SU-DHL-6 (cell line): ENCODE results near the gene NDRG4.

Experiments
- EZH2phosphoT487 ChIP-seq: fragments of 200-600 bp; sonication (generic), shearing (Covaris generic); conservative IDR thresholded peaks from 2 replicates; pipeline ENCODE4 v1.6.1; 2018; ENCODE audit warnings: mild to moderate bottlenecking, antibody characterized with exemption, low read length, moderate library complexity, mixed read lengths
- TF ChIP-seq, protein P1 (sequence below): fragments of 200-600 bp; sonication (generic); IDR thresholded peaks from one replicate; pipeline ENCODE4 v1.5.1; 2017; ENCODE audit warnings: antibody characterized with exemption, mild to moderate bottlenecking, low read length, moderate library complexity; ENCODE audit not compliant: insufficient read depth, poor library complexity, severe bottlenecking

DNA sequence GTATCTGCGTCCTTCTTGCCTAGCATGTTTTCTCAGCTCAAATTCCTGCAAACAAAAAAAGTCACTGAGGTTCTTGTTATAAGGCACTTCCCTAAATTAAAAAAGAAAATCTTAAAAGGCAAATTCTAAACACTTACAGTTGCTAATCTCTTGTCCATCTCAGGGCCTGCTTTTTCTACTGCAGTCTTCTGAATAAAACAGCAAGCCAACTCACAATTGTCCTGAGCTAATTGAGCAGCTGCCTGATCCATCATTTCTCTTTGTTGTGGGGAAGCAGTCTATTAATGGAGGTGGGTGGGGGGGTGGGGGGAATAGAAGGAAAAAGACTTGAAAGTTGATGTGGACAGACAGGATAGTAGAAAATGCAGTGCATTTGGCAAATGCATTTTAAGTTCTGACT lies 42.3 kb downstream of the NDRG4 start:
- TF ChIP-seq, protein P1, sequence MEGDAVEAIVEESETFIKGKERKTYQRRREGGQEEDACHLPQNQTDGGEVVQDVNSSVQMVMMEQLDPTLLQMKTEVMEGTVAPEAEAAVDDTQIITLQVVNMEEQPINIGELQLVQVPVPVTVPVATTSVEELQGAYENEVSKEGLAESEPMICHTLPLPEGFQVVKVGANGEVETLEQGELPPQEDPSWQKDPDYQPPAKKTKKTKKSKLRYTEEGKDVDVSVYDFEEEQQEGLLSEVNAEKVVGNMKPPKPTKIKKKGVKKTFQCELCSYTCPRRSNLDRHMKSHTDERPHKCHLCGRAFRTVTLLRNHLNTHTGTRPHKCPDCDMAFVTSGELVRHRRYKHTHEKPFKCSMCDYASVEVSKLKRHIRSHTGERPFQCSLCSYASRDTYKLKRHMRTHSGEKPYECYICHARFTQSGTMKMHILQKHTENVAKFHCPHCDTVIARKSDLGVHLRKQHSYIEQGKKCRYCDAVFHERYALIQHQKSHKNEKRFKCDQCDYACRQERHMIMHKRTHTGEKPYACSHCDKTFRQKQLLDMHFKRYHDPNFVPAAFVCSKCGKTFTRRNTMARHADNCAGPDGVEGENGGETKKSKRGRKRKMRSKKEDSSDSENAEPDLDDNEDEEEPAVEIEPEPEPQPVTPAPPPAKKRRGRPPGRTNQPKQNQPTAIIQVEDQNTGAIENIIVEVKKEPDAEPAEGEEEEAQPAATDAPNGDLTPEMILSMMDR: no peak
- TF ChIP-seq EZH2phosphoT487: no peak
